Measurements from ENCODE around the gene BRCC3.
"Not testable (repeated sequence)": the region's sequence is repeated elsewhere in the genome, so short reads cannot be mapped to it uniquely, and the experiment has no call there.

Gene BRCC3

DNA sequence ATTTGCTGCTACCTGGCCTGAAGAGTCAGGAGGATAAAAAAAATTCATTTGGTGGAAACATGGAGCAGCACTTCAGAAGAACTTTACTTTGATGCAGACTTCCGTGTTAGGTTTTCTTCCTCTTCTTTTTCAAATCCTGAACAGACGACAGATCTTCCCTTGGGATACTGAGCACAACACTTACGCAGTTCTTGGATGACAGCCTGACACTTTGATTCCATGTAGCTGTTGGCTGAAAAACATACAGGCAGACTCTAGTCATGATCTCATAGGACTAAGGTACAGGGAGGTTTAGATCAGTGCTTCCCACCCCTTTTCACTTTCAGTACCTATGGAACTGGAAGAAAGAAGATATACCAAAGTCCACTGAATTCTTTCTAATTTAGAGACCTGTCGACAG, 9.5 kb upstream of the BRCC3 start:
- DNase-seq, result no peak

DNA sequence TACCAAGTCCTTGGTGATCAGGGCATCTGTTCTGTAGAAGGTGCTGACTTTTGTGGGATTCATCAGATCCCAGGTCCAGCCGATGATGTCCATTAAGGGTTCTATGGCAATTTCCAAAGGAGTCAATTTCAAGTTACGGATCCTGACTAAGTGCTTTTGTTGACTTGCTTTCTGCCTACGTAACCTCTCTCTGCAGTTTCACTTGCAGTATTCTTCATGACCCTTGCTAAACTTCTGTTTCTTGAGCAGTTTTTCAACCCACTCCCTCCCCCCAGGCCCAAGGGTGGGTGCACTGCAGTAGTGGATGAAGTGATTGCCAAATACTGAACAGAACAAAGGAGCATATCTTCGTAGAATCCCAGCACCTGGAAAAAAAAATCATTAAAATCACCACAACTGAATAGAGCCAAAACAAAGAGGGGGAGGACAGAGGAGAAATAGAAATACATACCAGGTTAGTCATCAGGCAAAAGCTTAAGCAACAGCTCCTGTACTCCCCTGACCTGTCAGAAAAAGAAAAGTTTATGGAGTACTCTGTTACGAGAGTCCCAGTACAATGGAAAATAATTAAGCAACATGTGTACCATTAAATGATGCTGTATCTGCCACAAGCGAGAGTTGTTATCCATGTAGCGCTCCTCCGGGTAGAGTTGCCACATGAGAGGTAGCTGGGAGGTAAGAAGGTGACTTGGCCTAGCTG, 6.1 kb upstream of the BRCC3 start:
- DNase-seq, result no peak

DNA sequence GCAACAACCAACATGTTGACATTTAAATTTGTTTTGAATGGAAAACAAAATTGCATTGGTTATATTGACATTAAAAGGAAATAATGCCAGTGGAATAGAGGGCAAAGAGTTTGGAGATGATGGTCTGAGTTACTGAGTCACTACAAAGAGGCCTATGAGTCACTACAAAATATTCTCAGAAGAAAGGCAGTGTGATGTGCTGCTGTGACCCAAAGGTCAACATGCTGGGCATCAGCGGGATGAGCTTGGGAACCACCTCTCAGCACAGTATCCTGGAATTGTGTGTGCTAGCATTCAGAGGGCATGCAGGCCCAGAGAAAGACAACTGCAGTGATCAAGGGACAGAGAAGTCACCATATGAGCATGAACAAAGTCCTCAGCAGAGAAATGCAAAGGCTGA, 3.1 kb upstream of the BRCC3 start:
- DNase-seq, result no peak

DNA sequence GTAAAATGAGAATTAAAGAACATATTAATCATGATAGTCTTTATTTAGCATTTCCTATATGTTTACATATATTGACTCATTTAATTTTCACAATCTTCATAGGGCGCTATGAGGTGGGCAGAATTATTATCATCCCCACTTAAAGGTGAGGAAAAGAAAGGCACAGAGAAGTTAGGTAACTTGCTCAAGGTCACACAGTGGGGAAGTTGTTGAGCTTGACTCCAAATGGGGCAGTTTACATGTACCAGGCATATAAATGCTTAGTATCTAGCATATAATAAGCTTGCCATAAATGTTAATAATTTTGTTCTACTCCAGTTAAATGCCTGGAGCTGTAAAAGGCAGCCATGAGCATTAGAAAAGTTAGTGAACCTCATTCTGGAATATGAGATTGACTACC, 1.9 kb upstream of the BRCC3 start:
- no peak for DNase-seq

DNA sequence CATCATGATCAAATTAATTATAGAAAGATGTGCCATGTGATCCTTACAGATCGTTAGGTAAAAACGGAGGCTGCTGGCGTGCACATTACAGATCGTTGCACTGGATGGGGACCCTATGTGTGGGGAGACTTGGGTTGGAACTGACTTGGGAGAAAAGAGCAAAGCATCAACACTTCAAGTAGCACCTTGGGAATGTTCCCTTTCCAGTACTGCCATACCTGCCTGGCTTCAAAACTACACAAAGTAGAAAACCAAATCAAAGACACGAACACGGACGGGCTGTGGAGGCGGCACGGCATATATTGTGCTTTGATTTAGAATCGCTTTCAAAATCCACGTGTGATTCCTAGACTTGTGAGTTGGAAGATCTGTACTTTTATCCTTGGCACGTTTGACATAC, 1.3 kb upstream of the BRCC3 start:
- no peak for DNase-seq

DNA sequence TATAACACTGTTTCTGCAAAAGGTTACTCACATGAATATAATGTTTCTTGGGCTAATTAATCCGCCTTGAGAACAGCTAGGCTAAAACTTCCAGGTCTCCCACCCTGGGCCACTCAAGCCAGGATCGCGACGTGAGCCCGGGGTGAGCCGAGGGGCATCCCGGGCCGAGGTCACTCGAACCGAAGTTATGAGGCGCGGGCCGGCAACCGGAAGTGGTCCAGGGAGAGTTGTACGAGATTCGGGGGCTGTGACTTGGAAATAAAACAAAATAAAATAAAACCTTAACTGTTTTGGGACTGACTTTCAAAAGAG, 689 bp upstream of the BRCC3 start:
- DNase-seq, result no peak

DNA sequence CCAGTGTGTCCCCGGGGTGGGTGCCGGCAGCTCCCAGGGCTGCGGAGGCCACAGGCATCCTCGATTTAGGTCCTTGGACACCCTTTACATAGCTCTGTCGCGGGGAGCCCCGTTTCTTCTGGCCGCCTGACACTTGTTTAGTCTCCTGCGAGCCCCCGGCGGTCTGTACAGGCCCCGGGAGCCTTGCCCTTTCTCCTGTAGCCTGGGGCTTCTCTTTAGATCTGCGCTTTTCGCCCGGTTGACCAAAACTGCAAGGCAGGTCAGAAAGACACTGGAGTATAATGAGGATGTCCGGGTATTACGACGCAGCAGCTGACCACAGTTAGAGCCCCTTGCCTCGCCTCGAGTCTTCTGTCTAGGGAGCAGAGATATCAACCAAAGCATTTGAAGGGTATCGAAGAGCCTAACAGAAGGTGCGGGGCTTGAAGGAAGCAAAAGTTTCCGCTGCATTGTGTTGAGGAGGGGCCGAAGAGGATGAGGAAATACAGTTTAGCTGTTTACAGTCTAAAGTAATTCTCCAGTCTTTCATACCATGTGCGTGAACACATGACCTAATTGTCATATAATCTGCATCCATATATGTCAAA, 479 bp downstream of the BRCC3 start:
- DNase-seq, result peak; percentile 5

DNA sequence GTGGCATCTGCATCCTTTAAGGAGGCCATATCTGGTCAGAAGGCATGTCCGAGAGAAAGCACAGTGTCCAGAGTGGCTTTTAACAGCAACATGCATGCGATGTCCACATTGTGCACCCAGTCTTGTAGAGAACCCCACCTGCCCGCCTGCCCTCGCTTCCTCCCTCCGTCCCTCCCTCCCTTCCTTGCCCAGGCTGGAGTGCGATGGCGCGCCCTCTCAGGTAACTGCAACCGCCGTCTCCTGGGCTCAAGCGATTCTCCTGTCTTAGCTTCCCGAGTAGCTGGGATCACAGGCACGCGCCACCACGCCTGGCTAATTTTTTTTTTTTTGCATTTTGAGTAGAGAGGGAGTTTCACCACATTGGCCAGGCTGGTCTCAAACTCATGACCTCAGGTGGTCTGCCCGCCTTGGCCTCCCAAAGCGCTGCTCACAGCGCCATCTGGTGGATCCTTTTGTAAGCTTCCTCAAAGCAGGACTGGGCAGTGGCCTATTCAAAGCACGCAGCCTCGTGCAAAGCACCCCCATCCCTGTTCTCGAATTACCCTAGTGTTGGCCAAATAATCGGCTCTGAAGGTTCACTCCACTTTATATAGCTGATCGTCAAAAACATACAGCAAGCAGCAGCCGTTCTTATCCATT, 15.0 kb downstream of the BRCC3 start:
- DNase-seq, result peak; percentile 54

DNA sequence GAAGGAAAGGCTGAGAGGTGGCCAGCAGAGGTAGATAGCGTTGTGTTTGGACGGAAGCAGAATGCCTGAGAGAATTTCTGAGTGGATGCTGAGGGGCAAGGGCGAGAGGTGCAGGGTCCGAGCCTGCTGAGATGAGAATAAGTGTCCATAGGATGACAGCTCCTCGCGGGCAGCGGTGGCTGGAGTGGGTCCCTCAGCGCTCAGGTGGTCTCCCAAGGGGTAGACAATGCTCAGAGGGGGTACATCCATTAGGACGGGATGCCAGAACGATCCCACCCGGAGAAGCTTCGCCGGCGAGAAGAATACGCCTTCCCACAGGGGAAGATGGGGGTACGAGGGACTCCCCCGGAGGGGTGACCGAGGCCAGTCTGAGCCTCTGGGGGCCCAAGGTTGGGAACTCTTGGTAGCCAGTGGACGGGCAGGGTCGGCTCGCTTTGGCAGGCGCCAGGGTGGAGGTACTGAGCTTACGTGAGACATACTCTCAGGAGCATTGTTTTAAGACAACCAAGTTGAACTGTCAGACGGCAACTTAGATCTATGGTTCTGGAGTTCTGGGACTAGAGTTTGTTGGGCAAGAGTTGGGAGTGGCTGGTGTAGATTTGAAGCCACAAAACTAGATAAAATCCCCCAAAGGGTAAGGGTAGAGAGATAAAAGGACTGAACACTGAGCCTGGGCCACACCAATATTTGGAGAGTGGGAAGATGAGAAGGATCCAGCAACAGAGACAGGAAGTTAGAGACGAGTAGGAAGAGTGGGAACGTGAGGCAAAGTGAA, 15.8 kb downstream of the BRCC3 start:
- DNase-seq, result no peak

DNA sequence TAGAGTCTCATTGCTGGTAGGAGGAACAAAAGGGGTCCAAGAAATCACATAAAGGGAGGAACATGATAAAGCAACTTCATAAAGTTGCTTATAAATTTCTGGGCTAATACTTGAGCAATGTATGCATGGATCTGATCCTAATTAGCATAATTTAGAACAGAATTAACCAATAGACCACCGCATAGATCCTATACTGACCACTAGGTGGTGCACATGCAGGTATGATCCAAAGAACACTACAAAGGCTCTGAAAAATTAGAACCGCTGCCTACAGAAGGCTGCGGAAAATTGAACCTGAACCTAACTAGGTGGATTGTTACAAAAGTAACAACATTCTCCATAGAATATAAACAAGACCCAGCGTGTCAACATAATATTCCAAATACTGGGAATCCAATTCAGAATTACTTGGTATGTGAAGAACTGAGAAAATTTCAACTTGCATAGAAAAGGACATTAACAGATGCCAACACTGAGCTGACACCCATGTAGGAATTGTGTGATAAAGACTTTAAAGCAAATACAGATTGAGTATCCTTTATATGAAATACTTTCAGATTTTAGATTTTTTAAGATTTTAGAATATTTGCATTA, 23.3 kb downstream of the BRCC3 start:
- peak; percentile 41 for DNase-seq

DNA sequence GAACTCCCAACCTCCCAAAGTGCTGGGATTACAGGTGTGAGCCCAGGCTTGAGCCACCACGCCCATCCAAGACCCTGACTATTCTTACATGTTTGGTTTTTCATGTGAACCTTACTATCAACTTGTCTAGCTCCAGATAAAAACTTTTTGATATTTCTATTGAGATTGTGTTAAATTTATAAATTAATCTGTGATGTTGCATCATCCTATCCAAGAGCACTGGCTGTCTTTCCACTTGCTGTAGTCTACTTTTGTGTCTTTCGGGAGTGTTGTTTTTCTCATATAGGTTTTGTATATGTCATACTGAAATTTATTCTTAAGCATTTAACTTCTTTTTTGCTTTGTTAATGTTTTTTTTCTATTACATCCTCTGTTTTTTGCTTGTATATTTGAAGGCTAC, 34.6 kb downstream of the BRCC3 start:
- DNase-seq, result no peak

DNA sequence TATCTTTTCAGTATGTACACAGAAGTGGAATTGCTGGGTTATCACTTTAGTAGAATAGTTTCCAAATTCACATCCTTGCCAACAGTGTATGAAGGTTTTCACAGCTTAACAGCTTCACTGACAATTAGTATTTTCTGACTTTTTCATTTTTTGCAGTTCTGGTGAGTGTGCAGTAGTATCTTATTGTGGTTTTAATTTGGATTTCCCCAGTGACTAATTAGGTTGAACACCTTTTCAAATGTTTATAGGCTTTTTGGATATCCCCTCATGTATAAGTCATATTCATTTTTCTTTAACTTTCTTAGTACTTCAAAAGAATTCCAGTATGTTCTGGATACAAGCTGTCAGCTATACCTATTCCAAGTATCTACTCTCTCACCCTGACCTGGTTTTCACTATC, 37.1 kb downstream of the BRCC3 start:
- DNase-seq, result no peak

DNA sequence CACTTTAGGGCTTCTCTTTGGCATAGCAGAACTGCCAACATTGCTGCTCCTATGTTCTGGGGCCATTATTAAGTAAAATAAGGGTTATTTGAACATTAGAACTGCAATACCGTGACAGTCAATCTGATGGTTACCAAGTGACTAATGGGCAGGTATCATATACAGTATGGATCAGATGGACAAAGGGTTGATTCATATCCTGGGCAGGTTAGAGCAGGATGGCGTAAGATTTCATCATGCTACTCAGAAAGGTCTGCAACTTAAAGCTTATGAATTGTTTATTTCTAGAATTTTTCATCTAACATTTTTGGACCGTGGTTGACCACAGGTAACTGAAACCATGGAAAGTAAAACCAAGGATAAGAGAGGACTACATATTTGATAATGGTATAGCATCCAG, 40.9 kb downstream of the BRCC3 start:
- no peak for DNase-seq

DNA sequence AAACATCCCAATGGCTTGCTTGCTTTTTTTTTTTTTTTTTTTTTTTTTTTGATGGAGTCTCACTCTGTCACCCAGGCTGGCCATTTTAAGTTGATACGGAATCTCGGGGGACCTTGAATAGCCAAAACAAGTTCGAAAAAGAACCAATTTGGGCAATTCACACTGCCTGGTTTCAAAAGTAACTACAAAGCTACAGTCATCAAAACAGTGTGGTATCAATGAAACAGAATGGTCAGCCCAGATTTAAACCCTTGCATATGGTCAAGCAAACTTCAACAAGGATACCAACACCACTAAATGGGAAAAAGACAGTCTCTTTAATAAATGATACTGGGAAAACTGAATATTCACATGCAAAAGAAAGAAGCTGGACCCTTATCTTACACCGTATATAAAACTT, 41.8 kb downstream of the BRCC3 start:
- no peak for DNase-seq

DNA sequence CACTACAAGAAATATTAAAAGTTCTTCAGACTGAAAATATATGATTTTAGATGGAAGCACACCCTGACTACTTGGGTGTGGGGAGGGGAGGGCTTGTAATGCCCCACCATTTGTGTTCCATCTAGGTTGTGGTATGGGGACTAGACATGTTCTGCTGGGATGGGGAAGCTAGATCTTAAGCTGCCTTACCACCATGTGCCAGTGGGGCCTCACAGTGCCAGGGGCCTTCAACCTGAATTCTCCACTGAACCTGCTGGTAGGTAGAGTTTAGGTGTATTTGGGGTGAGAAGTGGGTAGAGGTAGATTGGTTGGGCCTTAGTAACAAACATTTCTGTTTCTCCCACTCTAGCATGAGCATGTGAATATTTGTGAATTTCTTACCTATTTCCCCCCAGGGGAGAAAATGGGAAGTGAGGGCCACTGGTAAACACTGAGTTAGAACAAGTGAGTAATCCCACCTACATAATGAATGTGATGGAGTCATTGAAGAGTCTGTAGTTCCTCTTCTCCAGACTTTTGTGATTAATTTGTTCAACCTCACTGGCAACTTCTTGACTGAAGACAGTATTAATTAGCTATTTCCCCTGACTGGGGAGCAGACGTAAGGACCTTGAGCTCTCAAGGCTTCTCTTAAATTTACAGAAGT, 44.0 kb downstream of the BRCC3 start:
- no peak for DNase-seq

DNA sequence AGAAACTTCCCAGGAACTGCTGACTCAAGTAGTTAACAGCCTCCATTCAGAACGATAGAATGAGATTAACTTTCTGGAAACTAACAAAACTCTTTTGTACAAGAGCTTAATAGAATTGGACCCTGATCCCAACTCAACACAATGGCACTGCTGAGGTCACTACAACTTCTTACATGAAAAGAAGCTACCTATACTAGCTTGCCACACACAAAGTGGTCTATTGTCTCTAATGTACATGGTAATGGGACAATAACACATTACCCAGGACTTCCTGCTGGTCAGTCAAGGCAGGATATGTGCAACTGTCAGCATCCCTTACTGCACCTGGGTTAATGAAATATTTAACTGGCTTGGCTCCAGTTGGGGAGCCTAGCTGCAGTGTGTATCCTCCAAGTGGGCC, 56.2 kb downstream of the BRCC3 start:
- DNase-seq, result no peak

DNA sequence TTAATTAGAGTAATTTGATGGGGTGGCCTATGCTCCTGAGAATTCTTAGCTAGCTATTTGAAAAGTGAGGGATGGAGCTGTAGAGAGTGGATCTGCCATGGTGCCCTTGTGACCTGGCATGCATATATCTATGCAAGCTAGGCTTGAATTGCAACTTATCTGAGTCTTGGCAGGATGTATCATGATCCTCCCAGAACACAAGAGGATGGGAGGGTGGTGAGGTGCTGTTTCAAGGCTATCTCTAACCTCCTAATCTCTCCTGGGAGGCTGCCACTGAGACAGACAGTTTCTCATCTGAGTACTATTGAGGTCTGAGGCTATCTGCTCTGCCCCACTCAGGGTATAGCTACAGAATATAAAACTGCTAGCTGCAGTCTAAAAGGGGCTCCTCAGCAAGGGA, 56.6 kb downstream of the BRCC3 start:
- no peak for DNase-seq

DNA sequence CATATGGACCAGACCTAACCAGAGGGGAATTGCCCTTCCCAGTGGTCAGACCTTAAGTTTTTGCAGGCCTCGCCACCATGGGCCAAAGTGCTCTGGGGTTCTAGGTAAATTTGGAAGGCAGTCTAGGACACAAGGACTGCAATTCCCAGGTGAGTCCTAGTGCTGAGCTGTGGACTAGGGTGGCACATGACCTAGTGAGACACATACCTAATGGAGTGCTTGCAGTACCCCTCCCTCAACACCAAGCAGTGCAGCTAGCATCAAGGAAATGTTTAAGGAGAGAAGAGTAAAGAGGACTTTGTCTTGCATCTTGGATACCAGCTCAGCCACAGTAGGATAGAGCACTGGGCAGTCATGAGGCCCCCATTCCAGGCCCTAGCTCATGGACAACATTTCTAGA, 60.8 kb downstream of the BRCC3 start:
- DNase-seq, result no peak

DNA sequence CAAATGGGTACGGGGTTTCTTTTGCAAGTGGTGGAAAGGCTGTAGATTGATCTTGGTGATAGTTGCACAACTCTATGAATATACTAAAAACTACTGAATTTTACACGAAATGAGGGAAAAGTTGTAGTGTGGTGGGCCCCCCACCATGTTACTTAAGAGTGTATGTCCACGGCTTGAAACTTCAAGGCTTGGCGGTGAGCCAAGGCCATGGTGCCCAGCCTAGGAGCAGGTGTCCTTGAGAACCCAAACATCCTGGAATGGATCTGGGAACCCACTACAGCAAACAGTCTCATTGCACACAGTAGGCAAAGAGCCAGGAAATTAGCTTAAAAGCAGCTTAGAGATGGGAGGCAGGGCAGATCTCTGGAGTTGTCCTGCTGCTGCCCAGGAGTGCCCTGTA, 62.9 kb downstream of the BRCC3 start:
- DNase-seq, result no peak

DNA sequence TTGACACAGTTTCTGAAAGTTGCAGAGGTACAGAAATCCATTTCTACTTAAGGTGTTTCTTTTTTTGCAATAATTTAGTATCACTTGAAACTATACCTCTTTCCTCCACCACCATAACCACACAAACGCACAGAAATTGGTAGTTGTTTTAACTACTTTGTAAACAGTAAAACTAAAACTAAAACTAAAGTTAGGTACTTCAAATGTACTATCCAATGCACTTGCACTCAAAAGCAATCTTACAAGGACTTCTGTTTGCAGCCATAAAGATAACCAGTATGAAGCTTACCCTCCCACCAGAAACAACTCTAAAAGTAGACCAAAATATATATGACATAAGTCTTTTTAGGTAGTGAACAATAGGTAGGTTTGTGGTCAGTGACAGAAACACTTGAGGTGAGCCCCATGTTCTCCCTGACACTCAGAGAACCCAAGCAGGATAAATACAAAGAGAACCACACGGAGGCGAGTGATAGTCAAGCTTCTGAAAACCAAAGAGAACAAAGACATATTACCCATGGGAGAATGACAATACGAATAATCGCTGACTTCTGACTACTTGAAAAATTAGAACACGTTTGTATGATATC, 72.7 kb downstream of the BRCC3 start:
- DNase-seq, result no peak

DNA sequence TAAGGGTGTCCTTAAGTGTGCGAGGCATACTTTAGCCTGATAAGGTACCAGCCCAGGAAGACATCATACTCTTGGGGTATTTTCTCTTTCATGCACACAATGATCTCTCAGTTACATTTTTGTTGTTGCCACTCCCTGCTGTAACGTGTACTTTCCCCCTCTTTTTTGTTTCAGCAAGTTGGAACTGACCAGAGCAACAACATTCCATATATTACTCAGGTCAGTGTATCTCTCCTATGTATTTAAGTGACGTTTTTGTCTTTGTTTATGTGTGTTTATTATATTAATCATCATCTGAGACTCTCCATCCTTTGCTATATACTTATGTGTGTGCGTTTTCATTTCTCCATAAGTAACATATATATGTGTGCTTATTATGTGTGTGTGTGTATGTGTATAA, 73.6 kb downstream of the BRCC3 start:
- DNase-seq, result no peak

DNA sequence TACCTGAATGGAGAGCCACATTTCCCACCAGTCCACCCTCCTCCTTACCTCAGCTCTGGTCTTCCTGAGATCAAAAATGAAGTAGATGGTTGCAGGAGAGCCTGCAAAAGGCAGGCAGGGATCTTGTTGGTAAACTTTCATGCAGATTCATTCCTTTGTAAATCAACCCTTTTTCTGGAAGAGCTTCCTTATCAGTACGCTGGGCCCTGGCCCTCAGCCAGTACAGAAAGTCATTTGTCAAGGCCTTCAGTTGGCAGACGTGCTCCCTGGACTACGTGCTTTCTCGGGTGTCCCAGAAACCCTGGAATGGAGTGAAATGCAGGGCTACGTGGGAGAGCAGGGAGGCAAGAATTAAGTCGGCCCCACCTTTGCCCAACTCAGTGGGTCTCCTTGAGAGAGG, 76.3 kb downstream of the BRCC3 start:
- DNase-seq, result not testable (repeated sequence)

DNA sequence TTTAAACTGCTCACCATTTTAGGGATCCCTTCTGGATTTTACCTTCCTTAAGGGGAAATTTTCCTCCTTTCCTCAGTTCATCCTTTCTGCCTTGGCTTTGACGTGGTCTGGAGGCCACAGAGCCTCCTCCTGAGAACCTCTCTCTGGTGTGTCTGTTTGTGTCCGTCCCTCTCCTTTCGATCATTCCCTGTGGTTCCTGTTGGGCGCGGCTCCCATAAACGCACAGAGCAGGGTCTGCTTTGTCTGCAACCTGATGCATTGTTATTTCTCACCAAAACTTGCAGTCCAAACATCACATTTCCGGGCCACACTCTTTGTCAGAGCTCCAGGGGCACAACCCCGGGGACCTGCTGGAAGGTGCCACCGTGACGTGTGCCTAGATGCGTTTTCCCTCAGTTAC, 76.9 kb downstream of the BRCC3 start:
- DNase-seq, result not testable (repeated sequence)

Data from activated CD4-positive, alpha-beta T cell treated with anti-CD3 and anti-CD28 coated beads, Interleukin-2, Interleukin-6, amounts not matched to agents 100 ng/mL and 50 ng/mL, durations not matched to agents 16 hours and 8 hours (primary cell).